D721Med (cell line): Measurements from ENCODE around the gene C16orf90.

Experiments used
- DNase-seq: peaks from one replicate; pipeline ENCODE4 v3.0.0; 2011; ENCODE audit warnings: low spot score; ENCODE audit not compliant: insufficient read length
- FAIRE-seq: peaks from 2 replicates; lab custom pipeline; 2011; peaks lifted over from hg19 to GRCh38; lab: Jason Lieb, UNC
- CTCF ChIP-seq: IDR thresholded peaks from 2 replicates; pipeline ENCODE4 v1.5.1; 2012; ENCODE audit warnings: mild to moderate bottlenecking, control low read depth; ENCODE audit not compliant: insufficient read depth; ENCODE audit errors: missing control alignments

Gene C16orf90

GRCh38 chr16:3514621-3515020 is 19.3 kb upstream of the C16orf90 start:
- FAIRE-seq (no peak), DNase-seq (no peak)
- TF ChIP-seq CTCF, result no peak

GRCh38 chr16:3513892-3514583 is 18.7 kb upstream of the C16orf90 start:
- DNase-seq (no peak), FAIRE-seq (no peak)
- TF ChIP-seq CTCF, result no peak

GRCh38 chr16:3511286-3512180 is 16.2 kb upstream of the C16orf90 start:
- DNase-seq (no peak), FAIRE-seq (no peak)
- no peak for TF ChIP-seq CTCF

- no peak for TF ChIP-seq CTCF
- no peak for FAIRE-seq
- DNase-seq, result no peak
Observed at GRCh38 chr16:3510416-3510815, 15.1 kb upstream of the C16orf90 start.

GRCh38 chr16:3509470-3509928 is 14.2 kb upstream of the C16orf90 start:
- DNase-seq (no peak), FAIRE-seq (no peak)
- TF ChIP-seq CTCF, result no peak

- DNase-seq (no peak), FAIRE-seq (no peak)
- no peak for TF ChIP-seq CTCF
Observed at GRCh38 chr16:3508736-3509135, 13.4 kb upstream of the C16orf90 start.
